ENCODE measurements around the gene CHSY1. TPM values are rescaled to one million over a fixed set of nuclear protein-coding genes. Genes with fewer than 3 reads are reported as not detected.

The CHSY1 gene
- total RNA-seq, 1 donor from 2014 or later = 27.6 TPM

DNA sequence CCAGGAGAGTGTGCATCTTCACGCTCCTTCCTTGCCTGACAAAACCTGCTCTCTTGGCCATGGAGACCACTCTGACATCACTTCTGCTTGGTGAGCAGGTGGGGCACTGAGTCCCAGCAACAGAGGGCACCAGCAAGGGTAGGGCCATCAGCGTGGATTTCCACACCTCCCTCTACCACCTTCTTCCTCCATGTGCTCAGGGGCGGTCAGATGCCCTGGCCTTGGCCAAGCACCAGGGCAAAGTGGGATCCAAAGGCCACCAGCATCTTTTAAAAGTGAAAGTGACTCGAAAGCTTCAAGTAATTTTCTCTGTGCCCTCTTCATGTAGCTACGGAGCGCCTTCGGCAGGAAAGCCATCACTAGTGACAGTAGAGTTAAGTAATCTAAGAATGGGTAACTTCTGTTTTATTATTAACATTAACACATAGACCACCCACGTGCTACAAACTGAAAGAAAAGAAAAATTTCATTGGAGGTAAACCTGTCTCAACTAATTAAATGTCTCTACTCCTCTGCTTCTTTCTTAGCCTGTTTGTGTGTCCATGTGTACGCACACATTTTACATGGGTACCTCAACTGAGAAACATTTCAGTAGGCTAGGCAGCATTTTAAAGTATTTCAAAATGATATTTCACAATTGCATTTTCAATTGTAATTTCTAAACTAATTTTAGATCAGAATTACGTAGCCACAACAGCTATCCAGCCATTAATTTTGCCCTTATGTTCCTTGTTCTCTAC lies 57.9 kb downstream of the CHSY1 start:
- H3K27ac Mint-ChIP-seq (ENCODE audit: unreplicated experiment) = no peak overlapping the region
- TF ChIP-seq, protein P1, sequence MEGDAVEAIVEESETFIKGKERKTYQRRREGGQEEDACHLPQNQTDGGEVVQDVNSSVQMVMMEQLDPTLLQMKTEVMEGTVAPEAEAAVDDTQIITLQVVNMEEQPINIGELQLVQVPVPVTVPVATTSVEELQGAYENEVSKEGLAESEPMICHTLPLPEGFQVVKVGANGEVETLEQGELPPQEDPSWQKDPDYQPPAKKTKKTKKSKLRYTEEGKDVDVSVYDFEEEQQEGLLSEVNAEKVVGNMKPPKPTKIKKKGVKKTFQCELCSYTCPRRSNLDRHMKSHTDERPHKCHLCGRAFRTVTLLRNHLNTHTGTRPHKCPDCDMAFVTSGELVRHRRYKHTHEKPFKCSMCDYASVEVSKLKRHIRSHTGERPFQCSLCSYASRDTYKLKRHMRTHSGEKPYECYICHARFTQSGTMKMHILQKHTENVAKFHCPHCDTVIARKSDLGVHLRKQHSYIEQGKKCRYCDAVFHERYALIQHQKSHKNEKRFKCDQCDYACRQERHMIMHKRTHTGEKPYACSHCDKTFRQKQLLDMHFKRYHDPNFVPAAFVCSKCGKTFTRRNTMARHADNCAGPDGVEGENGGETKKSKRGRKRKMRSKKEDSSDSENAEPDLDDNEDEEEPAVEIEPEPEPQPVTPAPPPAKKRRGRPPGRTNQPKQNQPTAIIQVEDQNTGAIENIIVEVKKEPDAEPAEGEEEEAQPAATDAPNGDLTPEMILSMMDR (IDR thresholded peaks at IDR 0.05; ENCODE audit: unreplicated experiment) = no peak
- DNase-seq (ENCODE audit: low spot score) = no peak
- peaks cover 7% of the 10 kb centered on the region for H3K4me1 Mint-ChIP-seq (ENCODE audit: unreplicated experiment)
- H3K27me3 Mint-ChIP-seq (ENCODE audit: unreplicated experiment) = peaks cover 10% of the 10 kb centered on the region
- no peaks in the 10 kb centered on the region for H3K36me3 Mint-ChIP-seq (ENCODE audit: low read depth, unreplicated experiment)
- H3K4me3 Mint-ChIP-seq (ENCODE audit: unreplicated experiment) = no peak overlapping the region
- no peaks in the 10 kb centered on the region for H3K9me3 Mint-ChIP-seq (ENCODE audit: unreplicated experiment)

- TF ChIP-seq, protein P1 (IDR thresholded peaks at IDR 0.05; ENCODE audit: unreplicated experiment) = no peak
- H3K4me3 Mint-ChIP-seq (ENCODE audit: unreplicated experiment) = no peak overlapping the region
- peaks cover 10% of the 10 kb centered on the region for H3K4me1 Mint-ChIP-seq (ENCODE audit: unreplicated experiment)
- no peaks in the 10 kb centered on the region for H3K9me3 Mint-ChIP-seq (ENCODE audit: unreplicated experiment)
- no peak for DNase-seq (ENCODE audit: low spot score)
- H3K27ac Mint-ChIP-seq (ENCODE audit: unreplicated experiment) = no peak overlapping the region
- H3K36me3 Mint-ChIP-seq (ENCODE audit: low read depth, unreplicated experiment) = no peaks in the 10 kb centered on the region
- H3K27me3 Mint-ChIP-seq (ENCODE audit: unreplicated experiment) = peaks cover 12% of the 10 kb centered on the region
Measured at GRCh38 chr15:101193120-101193644, 58.7 kb downstream of the CHSY1 start.

DNA sequence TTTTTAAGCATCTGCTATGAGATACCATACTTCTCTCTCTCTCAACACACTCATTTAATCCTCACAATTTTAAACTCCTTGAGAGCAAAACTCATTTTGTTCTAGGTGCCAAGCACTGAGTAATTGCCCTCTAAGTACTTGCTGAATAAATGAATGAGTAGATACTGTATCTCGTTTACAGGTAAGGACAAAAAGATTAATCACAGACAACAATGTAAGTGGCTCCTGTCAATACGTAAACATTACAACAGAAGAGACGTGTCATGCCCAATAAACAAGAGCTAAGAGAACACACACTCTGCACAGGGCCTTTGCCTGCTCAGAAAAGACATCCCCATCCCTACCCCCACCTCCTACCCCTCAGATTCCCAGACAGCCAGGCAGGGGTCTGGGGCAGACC lies 59.8 kb downstream of the CHSY1 start:
- TF ChIP-seq, protein P1 (IDR thresholded peaks at IDR 0.05; ENCODE audit: unreplicated experiment) = no peak
- Mint-ChIP-seq H3K27me3 (ENCODE audit: unreplicated experiment) (peaks cover 12% of the 10 kb centered on the region), H3K27ac (ENCODE audit: unreplicated experiment) (no peak overlapping the region), H3K36me3 (ENCODE audit: low read depth, unreplicated experiment) (no peaks in the 10 kb centered on the region), H3K9me3 (ENCODE audit: unreplicated experiment) (no peaks in the 10 kb centered on the region), H3K4me3 (ENCODE audit: unreplicated experiment) (no peak overlapping the region), H3K4me1 (ENCODE audit: unreplicated experiment) (peaks cover 17% of the 10 kb centered on the region)
- DNase-seq (ENCODE audit: low spot score) = no peak

DNA sequence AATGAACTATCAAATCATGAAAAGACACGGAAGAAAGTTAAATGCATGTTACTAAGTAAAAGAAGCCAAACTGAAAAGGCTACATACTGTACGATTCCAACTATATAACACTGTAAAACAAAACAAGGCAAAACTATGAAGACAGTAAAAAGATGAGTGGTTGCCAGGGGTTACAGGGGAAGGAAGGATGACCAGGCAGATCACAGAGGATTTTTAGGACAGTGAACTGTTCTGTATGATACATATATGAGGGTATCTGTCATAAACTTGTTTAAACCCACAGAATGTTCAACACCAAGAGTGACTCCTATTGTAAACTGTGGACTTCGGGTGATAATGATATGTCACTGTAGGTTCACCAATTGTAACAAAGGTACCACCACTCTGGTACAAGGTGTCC lies 60.6 kb downstream of the CHSY1 start:
- H3K27ac Mint-ChIP-seq (ENCODE audit: unreplicated experiment) = no peak overlapping the region
- no peak overlapping the region for H3K4me3 Mint-ChIP-seq (ENCODE audit: unreplicated experiment)
- no peaks in the 10 kb centered on the region for H3K9me3 Mint-ChIP-seq (ENCODE audit: unreplicated experiment)
- peaks cover 17% of the 10 kb centered on the region for H3K4me1 Mint-ChIP-seq (ENCODE audit: unreplicated experiment)
- TF ChIP-seq, protein P1 (IDR thresholded peaks at IDR 0.05; ENCODE audit: unreplicated experiment) = no peak
- H3K27me3 Mint-ChIP-seq (ENCODE audit: unreplicated experiment) = peaks cover 12% of the 10 kb centered on the region
- DNase-seq (ENCODE audit: low spot score) = no peak
- no peaks in the 10 kb centered on the region for H3K36me3 Mint-ChIP-seq (ENCODE audit: low read depth, unreplicated experiment)

DNA sequence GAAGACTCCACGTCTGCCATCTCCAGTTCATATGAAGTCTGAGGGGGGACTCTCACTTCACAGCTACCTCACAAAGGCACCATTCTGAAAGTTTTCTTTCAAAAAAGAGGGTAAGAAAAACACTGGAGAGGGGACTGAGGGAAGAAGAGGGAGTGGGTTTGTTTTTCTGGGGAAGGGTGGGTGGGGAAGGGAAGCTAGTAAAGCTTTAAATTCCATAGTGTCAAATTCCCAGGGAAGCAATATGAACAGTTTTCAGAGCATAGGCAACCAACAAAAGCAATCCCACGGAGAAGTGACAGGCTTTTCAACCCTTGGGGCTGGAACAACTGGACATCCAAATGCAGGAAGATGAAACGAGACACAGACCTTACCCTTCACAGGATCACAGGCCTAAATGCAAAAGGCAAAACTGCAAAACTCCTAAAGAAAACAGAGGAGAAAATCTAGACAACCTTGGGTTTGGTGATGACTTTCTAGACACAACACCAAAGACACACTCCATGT lies 61.7 kb downstream of the CHSY1 start:
- H3K36me3 Mint-ChIP-seq (ENCODE audit: low read depth, unreplicated experiment) = no peaks in the 10 kb centered on the region
- no peaks in the 10 kb centered on the region for H3K9me3 Mint-ChIP-seq (ENCODE audit: unreplicated experiment)
- TF ChIP-seq, protein P1 (IDR thresholded peaks at IDR 0.05; ENCODE audit: unreplicated experiment) = no peak
- no peak overlapping the region for H3K4me3 Mint-ChIP-seq (ENCODE audit: unreplicated experiment)
- no peak for DNase-seq (ENCODE audit: low spot score)
- H3K27me3 Mint-ChIP-seq (ENCODE audit: unreplicated experiment) = peaks cover 12% of the 10 kb centered on the region
- H3K4me1 Mint-ChIP-seq (ENCODE audit: unreplicated experiment) = peaks cover 23% of the 10 kb centered on the region
- H3K27ac Mint-ChIP-seq (ENCODE audit: unreplicated experiment) = no peak overlapping the region
